GM06990 (cell line): ENCODE data around the gene RIN3.

ENCODE experiments used
- DNase-seq: peaks from one replicate; pipeline ENCODE4 v3.0.0-alpha.2; 2011; ENCODE audit not compliant: insufficient read length; ENCODE audit errors: extremely low read depth
- H3K27me3 ChIP-seq: replicated peaks from 2 replicates; pipeline ENCODE4 v1.6.0; 2011; ENCODE audit warnings: low read length; ENCODE audit not compliant: control insufficient read depth, insufficient read depth
- H3K36me3 ChIP-seq: 2 replicates; pipeline ENCODE4 v1.5.1; 2011; ENCODE audit warnings: low read length; ENCODE audit not compliant: control insufficient read depth, insufficient read depth
- H3K4me3 ChIP-seq: replicated peaks from 2 replicates; pipeline ENCODE4 v1.5.1; 2011; ENCODE audit warnings: low read depth, mild to moderate bottlenecking, control low read depth, low read length
- TF ChIP-seq, protein P1 (sequence below): IDR thresholded peaks from 2 replicates; pipeline ENCODE4 v1.5.1; 2011; ENCODE audit warnings: low read length, control low read depth, mild to moderate bottlenecking, inconsistent platforms; ENCODE audit not compliant: insufficient read depth, poor library complexity, severe bottlenecking

RIN3 gene

DNA sequence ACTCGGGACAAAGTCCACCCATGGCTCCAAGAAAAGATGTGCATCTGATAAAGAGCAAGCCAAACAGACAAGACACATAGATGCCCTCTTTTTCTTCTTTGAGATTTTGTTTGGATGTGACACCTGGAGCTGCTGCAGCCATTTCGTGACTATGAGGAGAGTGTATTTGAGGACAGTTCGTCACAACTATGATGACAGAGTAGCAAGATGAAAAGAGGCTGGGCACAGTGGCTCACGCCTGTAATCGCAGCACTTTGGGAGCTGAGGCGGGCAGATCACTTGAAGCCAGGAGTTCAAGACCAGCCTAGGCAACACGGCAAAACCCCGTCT lies 213.3 kb downstream of the RIN3 start:
- TF ChIP-seq, protein P1, sequence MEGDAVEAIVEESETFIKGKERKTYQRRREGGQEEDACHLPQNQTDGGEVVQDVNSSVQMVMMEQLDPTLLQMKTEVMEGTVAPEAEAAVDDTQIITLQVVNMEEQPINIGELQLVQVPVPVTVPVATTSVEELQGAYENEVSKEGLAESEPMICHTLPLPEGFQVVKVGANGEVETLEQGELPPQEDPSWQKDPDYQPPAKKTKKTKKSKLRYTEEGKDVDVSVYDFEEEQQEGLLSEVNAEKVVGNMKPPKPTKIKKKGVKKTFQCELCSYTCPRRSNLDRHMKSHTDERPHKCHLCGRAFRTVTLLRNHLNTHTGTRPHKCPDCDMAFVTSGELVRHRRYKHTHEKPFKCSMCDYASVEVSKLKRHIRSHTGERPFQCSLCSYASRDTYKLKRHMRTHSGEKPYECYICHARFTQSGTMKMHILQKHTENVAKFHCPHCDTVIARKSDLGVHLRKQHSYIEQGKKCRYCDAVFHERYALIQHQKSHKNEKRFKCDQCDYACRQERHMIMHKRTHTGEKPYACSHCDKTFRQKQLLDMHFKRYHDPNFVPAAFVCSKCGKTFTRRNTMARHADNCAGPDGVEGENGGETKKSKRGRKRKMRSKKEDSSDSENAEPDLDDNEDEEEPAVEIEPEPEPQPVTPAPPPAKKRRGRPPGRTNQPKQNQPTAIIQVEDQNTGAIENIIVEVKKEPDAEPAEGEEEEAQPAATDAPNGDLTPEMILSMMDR = no peak
- no peak overlapping the region for H3K4me3 ChIP-seq
- DNase-seq = no peak

DNA sequence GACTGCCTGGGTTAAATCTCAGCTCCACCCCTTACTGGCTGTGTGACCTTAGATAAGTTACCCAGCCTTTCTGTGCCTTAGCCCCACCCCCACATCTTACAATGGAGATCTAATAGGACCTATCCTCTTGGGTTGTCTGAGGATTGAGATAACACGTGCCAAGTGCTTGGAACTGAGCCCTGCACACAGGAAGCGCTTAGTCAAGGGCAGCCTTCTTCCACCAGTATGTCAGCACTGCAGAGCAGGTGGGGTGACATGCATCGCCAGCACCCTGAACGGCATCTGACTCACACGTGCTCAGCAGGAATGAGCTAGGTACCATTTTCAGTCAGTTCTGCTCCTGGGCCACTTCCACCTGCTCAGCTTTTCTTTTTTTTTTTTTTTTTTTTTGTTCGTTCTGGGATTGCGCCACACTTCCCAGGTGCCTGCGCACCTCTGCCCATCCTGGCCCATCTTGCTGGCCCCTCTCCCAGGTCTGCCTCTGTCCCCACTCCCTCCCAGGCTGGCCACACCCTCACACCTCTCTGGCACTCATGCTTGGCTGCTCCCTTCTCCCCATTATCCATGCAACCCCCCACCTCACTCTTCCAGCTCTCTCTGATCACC lies 215.3 kb downstream of the RIN3 start:
- TF ChIP-seq, protein P1 = no peak
- Histone ChIP-seq H3K36me3 (peaks cover 17% of the 10 kb centered on the region), H3K27me3 (no peaks in the 10 kb centered on the region), H3K4me3 (no peak overlapping the region)
- peak; percentile 64 for DNase-seq

More for the DNA sequence above, 213.3 kb downstream of the RIN3 start:
- peaks cover 14% of the 10 kb centered on the region for H3K36me3 ChIP-seq
- H3K27me3 ChIP-seq = no peaks in the 10 kb centered on the region

GRCh38 chr14:92729634-92730358 lies 216.2 kb downstream of the RIN3 start:
- no peaks in the 10 kb centered on the region for H3K27me3 ChIP-seq
- peaks cover 15% of the 10 kb centered on the region for H3K36me3 ChIP-seq
- peak; percentile 63 for DNase-seq
- H3K4me3 ChIP-seq = no peak overlapping the region
- TF ChIP-seq, protein P1 = no peak

GRCh38 chr14:92731622-92732115 lies 218.1 kb downstream of the RIN3 start:
- DNase-seq = no peak
- Histone ChIP-seq H3K36me3 (peaks cover 10% of the 10 kb centered on the region), H3K27me3 (no peaks in the 10 kb centered on the region), H3K4me3 (no peak overlapping the region)
- TF ChIP-seq, protein P1 = no peak

DNA sequence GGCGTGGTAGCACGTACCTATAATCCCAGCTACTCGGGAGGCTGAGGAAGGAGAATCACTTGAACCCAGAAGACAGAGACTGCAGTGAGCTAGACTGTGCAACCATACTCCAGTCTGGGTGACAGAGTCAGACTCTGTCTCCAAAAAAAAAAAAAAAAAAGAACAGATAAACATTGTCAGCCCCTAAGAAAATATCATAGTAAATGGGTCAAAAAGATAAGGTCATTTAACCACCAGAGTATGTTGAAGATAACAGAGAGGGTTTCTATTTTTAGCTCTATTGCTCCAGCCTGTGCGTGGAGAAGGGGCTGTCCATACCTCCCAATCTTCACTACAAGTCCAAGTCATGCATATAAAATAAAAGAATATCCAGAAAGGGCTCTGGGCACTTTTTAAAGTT lies 219.4 kb downstream of the RIN3 start:
- TF ChIP-seq, protein P1 = no peak
- H3K27me3 ChIP-seq = no peaks in the 10 kb centered on the region
- peaks cover 9% of the 10 kb centered on the region for H3K36me3 ChIP-seq
- H3K4me3 ChIP-seq = no peak overlapping the region
- no peak for DNase-seq
